ENCODE results near the gene PP2D1.

- TF ChIP-seq CTCF (conservative IDR thresholded peaks at IDR 0.05; ENCODE audit: low read length) (no peak), EZH2phosphoT487 (IDR thresholded peaks at IDR 0.05; ENCODE audit: borderline replicate concordance, low read depth, low read length) (no peak)
Measured at GRCh38 chr3:20057612-20058180, 45.6 kb upstream of the PP2D1 start.

Measured in OCI-LY7 (cell line).